Measurements from ENCODE around the gene PDGFRB. TPM values are rescaled to one million over a fixed set of nuclear protein-coding genes. Genes with fewer than 3 reads are reported as not detected.
A peak's percentile ranks its signal among the peaks of the same experiment; 100 is the strongest.

Gene PDGFRB
- total and polyA plus RNA-seq, 2 experiments from 2014 or later = 4.2 to 5.3 TPM

GRCh38 chr5:150143350-150144245, 12.0 kb downstream of the PDGFRB start:
- H3K27ac ChIP-seq = peak overlapping the region; percentile 70
- H3K4me1 ChIP-seq (ENCODE audit: low read depth) = peaks cover 43% of the 10 kb centered on the region
- peak in 1 of 2 donors; percentile 95 for DNase-seq (ENCODE audit: low read depth in 1 of 2, low spot score in 1 of 2)
- no peaks in the 10 kb centered on the region for H3K36me3 ChIP-seq
- H3K27me3 ChIP-seq = no peaks in the 10 kb centered on the region
- H3K4me3 ChIP-seq = no peak overlapping the region
- H3K9me3 ChIP-seq (ENCODE audit: low read depth) = no peaks in the 10 kb centered on the region
- no peak for TF ChIP-seq CTCF (IDR thresholded peaks at IDR 0.05; ENCODE audit: low read depth, low read length)

- Histone ChIP-seq H3K9me3 (ENCODE audit: low read depth) (no peaks in the 10 kb centered on the region), H3K4me3 (no peak overlapping the region), H3K4me1 (ENCODE audit: low read depth) (peaks cover 50% of the 10 kb centered on the region), H3K27ac (peak overlapping the region; percentile 70), H3K36me3 (no peaks in the 10 kb centered on the region), H3K27me3 (no peaks in the 10 kb centered on the region)
- peak in 1 of 2 donors; percentile 88 for DNase-seq (ENCODE audit: low read depth in 1 of 2, low spot score in 1 of 2)
- no peak for TF ChIP-seq CTCF (IDR thresholded peaks at IDR 0.05; ENCODE audit: low read depth, low read length)
Observed at GRCh38 chr5:150142959-150143349, 12.7 kb downstream of the PDGFRB start.

GRCh38 chr5:150142185-150142958, 13.3 kb downstream of the PDGFRB start:
- Histone ChIP-seq H3K9me3 (ENCODE audit: low read depth) (no peaks in the 10 kb centered on the region), H3K4me3 (no peak overlapping the region), H3K27me3 (no peaks in the 10 kb centered on the region), H3K27ac (peak overlapping the region; percentile 82), H3K4me1 (ENCODE audit: low read depth) (peaks cover 56% of the 10 kb centered on the region), H3K36me3 (no peaks in the 10 kb centered on the region)
- TF ChIP-seq CTCF (IDR thresholded peaks at IDR 0.05; ENCODE audit: low read depth, low read length) = no peak
- DNase-seq (ENCODE audit: low read depth in 1 of 2, low spot score in 1 of 2) = no peak

- TF ChIP-seq CTCF (IDR thresholded peaks at IDR 0.05; ENCODE audit: low read depth, low read length) = no peak
- Histone ChIP-seq H3K36me3 (no peaks in the 10 kb centered on the region), H3K4me3 (no peak overlapping the region), H3K27ac (peak overlapping the region; percentile 82), H3K9me3 (ENCODE audit: low read depth) (no peaks in the 10 kb centered on the region), H3K27me3 (no peaks in the 10 kb centered on the region), H3K4me1 (ENCODE audit: low read depth) (peaks cover 61% of the 10 kb centered on the region)
- peak in 1 of 2 donors; percentile 74 for DNase-seq (ENCODE audit: low read depth in 1 of 2, low spot score in 1 of 2)
Observed at GRCh38 chr5:150141544-150142184, 14.0 kb downstream of the PDGFRB start.

- no peak overlapping the region for H3K4me3 ChIP-seq
- H3K27me3 ChIP-seq = no peaks in the 10 kb centered on the region
- no peaks in the 10 kb centered on the region for H3K9me3 ChIP-seq (ENCODE audit: low read depth)
- H3K27ac ChIP-seq = no peak overlapping the region
- H3K36me3 ChIP-seq = no peaks in the 10 kb centered on the region
- peaks cover 61% of the 10 kb centered on the region for H3K4me1 ChIP-seq (ENCODE audit: low read depth)
- TF ChIP-seq CTCF (IDR thresholded peaks at IDR 0.05; ENCODE audit: low read depth, low read length) = no peak
- peak in 1 of 2 donors; percentile 79 for DNase-seq (ENCODE audit: low read depth in 1 of 2, low spot score in 1 of 2)
Observed at GRCh38 chr5:150140830-150141229, 14.8 kb downstream of the PDGFRB start.

Data from cardiac muscle cell (in vitro differentiated cells and primary cell).